ENCODE measurements around the gene NFKB1. TPM values are rescaled to one million over a fixed set of nuclear protein-coding genes. Genes with fewer than 3 reads are reported as not detected.

NFKB1 gene
- total and polyA plus RNA-seq, 2 donors (not counting 1 experiment from before 2014, with no cell fraction given), result 20.9 to 32.5 TPM

GRCh38 chr4:102454268-102454667 lies 46.9 kb upstream of the NFKB1 start:
- H3K4me1 ChIP-seq (ENCODE audit: control insufficient read depth, extremely low read depth, insufficient read depth, low read length), result no peaks in the 10 kb centered on the region
- H3K4me3 ChIP-seq (replicated peaks in 1 of 4; ENCODE audit: control extremely low read depth in 1 of 4, insufficient read depth in 1 of 4, low read depth in 3 of 4, low read length in 4 of 4), result no peak overlapping the region
- no peaks in the 10 kb centered on the region for H3K27me3 ChIP-seq (ENCODE audit: control insufficient read depth, insufficient read depth, low read length)
- no peaks in the 10 kb centered on the region for H3K9me3 ChIP-seq (ENCODE audit: control insufficient read depth, insufficient read depth, low read depth, low read length)
- no peak overlapping the region for H3K4me2 ChIP-seq (ENCODE audit: extremely low read depth, insufficient read depth, low read length)
- H3K9ac ChIP-seq (ENCODE audit: insufficient read depth, low read length), result no peak overlapping the region
- H3K27ac ChIP-seq (ENCODE audit: insufficient read depth, low read length), result no peak overlapping the region
- no peaks in the 10 kb centered on the region for H4K20me1 ChIP-seq (ENCODE audit: control insufficient read depth, extremely low read depth, insufficient read depth, low read length)
- H3K79me2 ChIP-seq (ENCODE audit: control insufficient read depth, insufficient read depth, low read length), result no peaks in the 10 kb centered on the region
- no peak for TF ChIP-seq EZH2 (IDR thresholded peaks at IDR 0.05; ENCODE audit: low read length, missing control alignments)
- no peak for TF ChIP-seq CTCF (conservative IDR thresholded peaks at IDR 0.05 in 1 of 2, IDR thresholded peaks at IDR 0.05 in 1 of 2; ENCODE audit: low read depth in 1 of 2, low read length in 2 of 2)
- no peaks in the 10 kb centered on the region for H3K36me3 ChIP-seq (ENCODE audit: control insufficient read depth, insufficient read depth, low read length)
- DNase-seq (ENCODE audit: low read depth in 2 of 2), result no peak
- no peak overlapping the region for H2AFZ ChIP-seq (ENCODE audit: low read length)

- Histone ChIP-seq H3K27ac (ENCODE audit: insufficient read depth, low read length) (no peak overlapping the region), H4K20me1 (ENCODE audit: control insufficient read depth, extremely low read depth, insufficient read depth, low read length) (no peaks in the 10 kb centered on the region), H3K4me1 (ENCODE audit: control insufficient read depth, extremely low read depth, insufficient read depth, low read length) (no peaks in the 10 kb centered on the region), H3K27me3 (ENCODE audit: control insufficient read depth, insufficient read depth, low read length) (no peaks in the 10 kb centered on the region), H3K79me2 (ENCODE audit: control insufficient read depth, insufficient read depth, low read length) (no peaks in the 10 kb centered on the region), H3K9ac (ENCODE audit: insufficient read depth, low read length) (no peak overlapping the region), H2AFZ (ENCODE audit: low read length) (no peak overlapping the region), H3K36me3 (ENCODE audit: control insufficient read depth, insufficient read depth, low read length) (no peaks in the 10 kb centered on the region), H3K4me2 (ENCODE audit: extremely low read depth, insufficient read depth, low read length) (no peak overlapping the region), H3K4me3 (replicated peaks in 1 of 4; ENCODE audit: control extremely low read depth in 1 of 4, insufficient read depth in 1 of 4, low read depth in 3 of 4, low read length in 4 of 4) (no peak overlapping the region), H3K9me3 (ENCODE audit: control insufficient read depth, insufficient read depth, low read depth, low read length) (no peaks in the 10 kb centered on the region)
- TF ChIP-seq EZH2 (IDR thresholded peaks at IDR 0.05; ENCODE audit: low read length, missing control alignments) (no peak), CTCF (conservative IDR thresholded peaks at IDR 0.05 in 1 of 2, IDR thresholded peaks at IDR 0.05 in 1 of 2; ENCODE audit: low read depth in 1 of 2, low read length in 2 of 2) (no peak)
- no peak for DNase-seq (ENCODE audit: low read depth in 2 of 2)
Measured at GRCh38 chr4:102454981-102455685, 46.0 kb upstream of the NFKB1 start.

- TF ChIP-seq CTCF (conservative IDR thresholded peaks at IDR 0.05 in 1 of 2, IDR thresholded peaks at IDR 0.05 in 1 of 2; ENCODE audit: low read depth in 1 of 2, low read length in 2 of 2), result no peak
- TF ChIP-seq EZH2 (IDR thresholded peaks at IDR 0.05; ENCODE audit: low read length, missing control alignments), result no peak
- no peaks in the 10 kb centered on the region for H3K27me3 ChIP-seq (ENCODE audit: control insufficient read depth, insufficient read depth, low read length)
Measured at GRCh38 chr4:102455750-102456149, 45.4 kb upstream of the NFKB1 start.

More at GRCh38 chr4:102455750-102456149, 45.4 kb upstream of the NFKB1 start:
- no peak overlapping the region for H3K4me2 ChIP-seq (ENCODE audit: extremely low read depth, insufficient read depth, low read length)
- no peak overlapping the region for H3K9ac ChIP-seq (ENCODE audit: insufficient read depth, low read length)
- no peak overlapping the region for H3K27ac ChIP-seq (ENCODE audit: insufficient read depth, low read length)
- H3K79me2 ChIP-seq (ENCODE audit: control insufficient read depth, insufficient read depth, low read length), result no peaks in the 10 kb centered on the region
- H2AFZ ChIP-seq (ENCODE audit: low read length), result no peak overlapping the region
- no peaks in the 10 kb centered on the region for H3K36me3 ChIP-seq (ENCODE audit: control insufficient read depth, insufficient read depth, low read length)
- no peak for DNase-seq (ENCODE audit: low read depth in 2 of 2)
- H3K9me3 ChIP-seq (ENCODE audit: control insufficient read depth, insufficient read depth, low read depth, low read length), result no peaks in the 10 kb centered on the region
- H4K20me1 ChIP-seq (ENCODE audit: control insufficient read depth, extremely low read depth, insufficient read depth, low read length), result no peaks in the 10 kb centered on the region
- no peaks in the 10 kb centered on the region for H3K4me1 ChIP-seq (ENCODE audit: control insufficient read depth, extremely low read depth, insufficient read depth, low read length)
- H3K4me3 ChIP-seq (replicated peaks in 1 of 4; ENCODE audit: control extremely low read depth in 1 of 4, insufficient read depth in 1 of 4, low read depth in 3 of 4, low read length in 4 of 4), result no peak overlapping the region
